Stomach (tissue), 4 donors: Measurements from ENCODE around the gene TRIM52.

Experiments
- CTCF ChIP-seq, 7 experiments: fragments of 450-650 bp in 4 of 7; fragments of 200-600 bp in 3 of 7; sonication (generic) in 3 of 7; IDR thresholded peaks; one replicate each; pipeline ENCODE4 v1.5.1; 2016 to 2019; ENCODE audit warnings: antibody characterized with exemption in 7 of 7, control low read depth in 2 of 7, mild to moderate bottlenecking in 1 of 7
- EP300 ChIP-seq: sonication (generic); formaldehyde crosslinking; IDR thresholded peaks from one replicate; pipeline ENCODE4 v1.6.1; 2017; ENCODE audit warnings: antibody characterized with exemption
- POLR2A ChIP-seq, 4 donors: fragments of 450-650 bp; IDR thresholded peaks; one replicate each; pipeline ENCODE4 v1.6.1; 2016; ENCODE audit warnings: antibody characterized with exemption in 4 of 4, control low read depth in 2 of 4, mild to moderate bottlenecking in 1 of 4, moderate library complexity in 1 of 4
- POLR2AphosphoS5 ChIP-seq, 3 donors: sonication (generic); formaldehyde crosslinking; IDR thresholded peaks; one replicate each; pipeline ENCODE4 v1.6.1; 2016; ENCODE audit warnings: antibody characterized with exemption in 3 of 3

- TF ChIP-seq CTCF (IDR thresholded peaks at IDR 0.05) (no peak), POLR2A (IDR thresholded peaks at IDR 0.05) (no peak), EP300 (no peak), POLR2AphosphoS5 (IDR thresholded peaks at IDR 0.05) (no peak)
These were observed 2.4 kb downstream of the TRIM52 start for GRCh38 chr5:181258576-181258975.
